Right cardiac atrium (tissue), 5 donors: Measurements from ENCODE around the gene PTBP3. TPM values are rescaled to one million over a fixed set of nuclear protein-coding genes. Genes with fewer than 3 reads are reported as not detected.

Experiments
- ATAC-seq, 2 donors: fragments of 200-7000 bp; cut with Tn5 transposase; one replicate each; pipeline versions ENCODE4 v1.8.0 to v1.9.1; 2020; ENCODE audit warnings: moderate library complexity in 2 of 2, mild to moderate bottlenecking in 1 of 2
- DNase-seq, 3 donors: peaks; one replicate each; pipeline ENCODE4 v3.0.0-alpha.2; 2020
- H3K27ac ChIP-seq: one replicate; pipeline ENCODE4 v1.5.1; 2013; ENCODE audit warnings: mild to moderate bottlenecking, low read length, control low read depth, moderate library complexity
- H3K27me3 ChIP-seq: one replicate; pipeline ENCODE4 v1.6.1; 2013; ENCODE audit not compliant: control insufficient read depth, insufficient read depth
- H3K4me1 ChIP-seq: one replicate; pipeline ENCODE4 v1.6.1; 2013; ENCODE audit warnings: low read length; ENCODE audit not compliant: control insufficient read depth, insufficient read depth
- H3K4me3 ChIP-seq: one replicate; pipeline ENCODE4 v1.5.1; 2013; ENCODE audit warnings: low read length, control low read depth
- H3K9me3 ChIP-seq: one replicate; pipeline ENCODE4 v1.6.1; 2013; ENCODE audit warnings: low read length; ENCODE audit not compliant: control insufficient read depth
- WGBS: extraction: QIAGEN DNeasy Blood & Tissue Kit; methylation state at CpG from one replicate; pipeline ENCODE4 v1.1.7; 2013; 5-methylcytosine and 5-hydroxymethylcytosine counted together
- intact Hi-C, 4 donors: fragments of 100-400 bp; cut with DNase I; formaldehyde crosslinking; loops; one replicate each; pipeline versions ENCODE4 v1.11.0 to v1.14.0; 2022 to 2023
- polyA plus RNA-seq: library from polyadenylated mRNA; stranded (reverse); fragments of 200-250 nt; gene quantifications from one replicate; pipeline ENCODE4 v1.2.3, GENCODE V29; 2013
- total RNA-seq, 4 donors: library from RNA; stranded (reverse); fragmentation: NEBNext Ultra II Directional; extraction: Animal tissue kit (Norgen Biotek cat#: 25700); gene quantifications; one replicate each; pipeline ENCODE4 v1.2.1, GENCODE V29; 2021
- donor health status: healthy with polysubstance abuse.
- donor health status: DM: no; HTN: yes; CAD: no.
- donor health status: DM: no; HTN: no; CAD: no.
- donor health status: DM: no; HTN: yes; CAD: no; lungs with severe emphysema.
- donor health status: DM: yes; HTN: yes; CAD: no.

PTBP3 gene
- total and polyA plus RNA-seq, 5 donors = 4.4 to 19.6 (median 17.0) TPM

DNA sequence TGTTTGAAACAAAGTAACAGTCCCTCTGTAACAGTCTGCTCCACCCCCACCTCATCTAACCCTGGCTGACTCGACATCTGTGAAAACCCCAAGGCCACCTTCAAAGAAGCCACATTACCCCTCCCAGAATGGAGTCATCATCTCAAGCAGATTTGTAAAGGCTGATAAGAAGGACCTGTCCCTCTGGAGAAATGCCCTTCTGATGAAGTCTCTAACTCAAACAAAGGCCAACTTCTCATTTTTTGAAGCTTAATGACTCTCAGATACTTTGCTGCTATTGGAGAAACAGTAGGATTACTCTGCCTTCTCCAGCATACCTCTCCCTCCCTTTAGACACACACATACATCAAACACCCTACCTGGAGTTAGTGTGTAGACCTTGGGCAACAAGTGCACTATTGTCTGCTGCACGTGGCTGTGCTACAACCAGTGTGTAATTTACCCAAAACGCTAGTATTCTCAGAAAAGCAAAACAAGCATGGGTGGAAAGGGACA lies 153.0 kb downstream of the PTBP3 start:
- WGBS = 42% methylated on average over 3 of the region's 3 CpGs
- Histone ChIP-seq H3K4me1 (peaks cover 3% of the 10 kb centered on the region), H3K27me3 (no peaks in the 10 kb centered on the region), H3K4me3 (no peak overlapping the region), H3K27ac (no peak overlapping the region), H3K9me3 (no peaks in the 10 kb centered on the region)
- ATAC-seq = no peak
- no peak for DNase-seq
- intact Hi-C loops = no loop called here

- Histone ChIP-seq H3K4me3 (no peak overlapping the region), H3K9me3 (no peaks in the 10 kb centered on the region), H3K27me3 (no peaks in the 10 kb centered on the region), H3K27ac (peak overlapping the region; percentile 25), H3K4me1 (peaks cover 4% of the 10 kb centered on the region)
- peak in 1 of 3 donors; percentile 57 for DNase-seq
- WGBS = 54% methylated on average over 4 of the region's 4 CpGs
- peak in 1 of 2 donors; percentile 53 for ATAC-seq
- intact Hi-C loops = no loop called here
Observed at GRCh38 chr9:112179816-112180215, 153.6 kb downstream of the PTBP3 start.

DNA sequence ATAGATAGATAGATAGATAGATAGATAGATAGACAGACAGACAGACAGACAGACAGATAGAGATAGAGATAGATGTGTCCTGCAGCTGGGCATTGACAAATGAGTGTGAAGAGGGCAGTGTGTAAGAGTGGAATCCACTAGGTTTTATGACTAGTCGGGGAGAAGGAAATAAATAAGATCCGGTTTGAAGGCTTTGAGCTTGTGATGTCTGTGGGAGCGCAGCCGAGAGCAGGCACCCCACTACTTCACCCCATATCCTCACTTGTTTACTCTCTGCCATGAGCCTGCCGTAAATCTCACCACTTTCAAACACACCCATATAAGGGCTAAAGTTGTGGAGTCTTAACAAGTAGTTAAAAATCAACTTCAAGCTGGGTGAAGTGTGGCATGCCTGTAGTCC lies 156.9 kb downstream of the PTBP3 start:
- Histone ChIP-seq H3K9me3 (no peaks in the 10 kb centered on the region), H3K4me1 (peaks cover 4% of the 10 kb centered on the region), H3K27ac (no peak overlapping the region), H3K27me3 (no peaks in the 10 kb centered on the region), H3K4me3 (no peak overlapping the region)
- ATAC-seq (no peak), DNase-seq (no peak)
- intact Hi-C loops = no loop called here
- 77% methylated on average over 5 of the region's 5 CpGs for WGBS

- H3K4me1 ChIP-seq = peaks cover 4% of the 10 kb centered on the region
- H3K9me3 ChIP-seq = no peaks in the 10 kb centered on the region
- ATAC-seq (peak in 1 of 2 donors; percentile 10), DNase-seq (no peak)
- H3K27me3 ChIP-seq = no peaks in the 10 kb centered on the region
- peak overlapping the region; percentile 86 for H3K4me3 ChIP-seq
- H3K27ac ChIP-seq = no peak overlapping the region
- intact Hi-C loops = no loop called here
- 64% methylated on average over 17 of the region's 17 CpGs for WGBS
Observed at GRCh38 chr9:112175796-112176315, 157.6 kb downstream of the PTBP3 start.

DNA sequence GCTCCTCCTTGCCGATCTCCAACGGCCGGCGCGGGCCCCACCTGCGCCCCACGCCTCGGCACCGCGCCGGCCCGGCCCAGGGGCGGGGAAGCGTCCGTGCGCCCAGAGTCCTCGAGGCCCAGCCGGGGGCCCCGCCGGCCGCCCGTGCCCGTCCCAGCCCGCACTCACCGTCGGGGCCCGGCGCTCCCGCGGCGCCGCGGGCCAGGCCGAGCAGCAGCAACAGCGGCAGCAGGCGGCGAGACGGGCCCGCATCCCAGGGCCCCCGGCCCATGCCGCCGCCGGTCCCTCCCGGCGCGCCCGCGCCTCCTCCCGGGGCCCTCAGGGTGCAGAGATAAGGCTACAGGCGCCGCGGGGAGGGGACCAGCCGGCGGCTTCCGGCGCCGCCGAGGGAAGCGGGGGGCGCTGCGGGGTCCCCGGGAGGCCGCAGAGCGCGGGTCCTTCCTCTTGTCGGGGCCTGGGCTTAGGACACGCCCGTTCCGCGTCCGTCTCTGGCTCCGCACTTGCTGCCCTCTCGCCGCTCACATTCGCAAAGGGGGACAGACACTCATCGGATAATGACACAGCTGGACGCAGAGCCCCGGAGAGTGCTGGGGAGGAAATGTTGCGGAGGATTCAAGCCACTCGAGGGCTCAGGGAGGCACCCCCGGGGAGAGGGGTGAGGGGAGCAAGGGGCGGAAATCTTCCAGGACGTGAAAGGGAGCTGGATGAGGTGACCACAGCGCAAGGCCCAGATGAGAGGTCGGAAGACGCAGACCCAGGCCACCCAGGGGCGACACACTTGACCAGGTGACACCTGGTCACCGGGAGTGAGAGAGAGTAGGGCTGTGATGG lies 158.2 kb downstream of the PTBP3 start, which contains the start of gene SUSD1:
Gene SUSD1, minus strand, starts transcription at position 333 of the 831 bp plus-strand sequence. Its CDS starts 62 bp downstream, at position 271.
- no peaks in the 10 kb centered on the region for H3K27me3 ChIP-seq
- peaks cover 4% of the 10 kb centered on the region for H3K4me1 ChIP-seq
- ATAC-seq (peak; percentile 60 to 73), DNase-seq (peak; percentile 63 to 85 (median 84))
- 2% methylated on average over 88 of the region's 88 CpGs for WGBS
- peak within 1 kb of the TSS; percentile 86 for H3K4me3 ChIP-seq
- H3K27ac ChIP-seq = peak within 1 kb of the TSS; percentile 33
- H3K9me3 ChIP-seq = no peaks in the 10 kb centered on the region
- intact Hi-C loops = no loop called here

DNA sequence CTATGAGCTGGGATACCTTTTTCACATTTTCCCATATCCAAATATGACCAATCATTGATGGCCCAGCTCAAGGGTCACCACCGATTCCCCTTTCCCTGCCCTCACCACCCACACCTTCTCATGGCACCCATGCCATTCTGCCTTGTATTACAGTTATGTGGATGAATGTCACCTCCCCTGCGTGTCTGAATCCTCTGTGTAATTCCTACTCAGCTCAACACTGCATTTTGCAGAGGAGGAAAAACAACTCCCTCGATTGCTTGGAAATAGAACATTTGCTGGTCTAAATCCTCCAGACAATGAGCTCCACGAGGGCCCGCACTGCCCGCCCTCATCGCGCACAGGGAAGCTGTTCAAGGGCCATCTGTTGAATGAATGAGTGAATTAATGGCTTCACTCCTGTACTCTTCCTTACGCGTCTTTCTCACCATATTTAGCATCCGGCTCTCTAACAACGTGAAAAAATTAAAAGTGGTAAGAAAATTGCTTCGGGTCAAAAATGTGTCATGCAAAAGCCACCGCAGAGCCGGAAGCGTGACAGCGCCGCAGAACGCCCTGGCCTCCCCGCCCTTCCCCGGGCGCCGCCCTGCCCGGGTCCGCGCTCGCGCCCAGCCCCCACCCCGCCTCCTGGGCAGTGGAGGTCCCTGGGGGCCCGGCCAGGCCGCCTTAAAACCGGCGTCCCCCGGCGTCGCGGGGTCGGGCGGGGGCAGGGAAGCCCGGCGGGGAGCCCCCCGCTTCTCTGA lies 159.0 kb downstream of the PTBP3 start:
- H3K4me1 ChIP-seq = peaks cover 4% of the 10 kb centered on the region
- peak overlapping the region; percentile 33 for H3K27ac ChIP-seq
- DNase-seq (peak; percentile 79 to 92 (median 90)), ATAC-seq (peak; percentile 89 to 94)
- peak overlapping the region; percentile 86 for H3K4me3 ChIP-seq
- H3K27me3 ChIP-seq = no peaks in the 10 kb centered on the region
- no peaks in the 10 kb centered on the region for H3K9me3 ChIP-seq
- intact Hi-C loops = no loop called here
- 4% methylated on average over 42 of the region's 42 CpGs for WGBS

GRCh38 chr9:112173489-112174221 lies 159.8 kb downstream of the PTBP3 start:
- intact Hi-C loops = no loop called here

DNA sequence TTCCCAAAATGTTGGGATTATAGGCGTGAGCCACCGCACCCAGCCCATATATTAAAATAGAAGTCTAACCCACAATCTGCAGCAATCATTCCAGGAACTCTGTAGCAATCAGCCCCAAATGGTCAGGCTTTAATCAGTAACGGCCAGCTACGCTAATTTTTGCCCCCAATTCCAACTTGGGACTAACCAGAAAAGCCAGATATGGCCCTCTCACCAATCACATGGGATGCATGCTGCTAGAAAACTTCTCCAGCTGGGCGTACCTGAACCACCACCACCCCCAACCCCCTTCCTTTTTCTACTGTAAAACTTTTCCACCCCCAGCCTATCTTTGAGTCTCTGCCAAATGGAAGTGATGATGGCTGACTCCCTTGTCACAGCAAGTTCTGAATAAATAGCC lies 162.5 kb downstream of the PTBP3 start:
- no peak for ATAC-seq
- Histone ChIP-seq H3K4me1 (peaks cover 4% of the 10 kb centered on the region), H3K4me3 (no peak overlapping the region), H3K27ac (no peak overlapping the region), H3K27me3 (no peaks in the 10 kb centered on the region), H3K9me3 (no peaks in the 10 kb centered on the region)
- intact Hi-C loops = no loop called here
- no peak for DNase-seq
- 84% methylated on average over 5 of the region's 5 CpGs for WGBS

More at GRCh38 chr9:112173489-112174221, 159.8 kb downstream of the PTBP3 start:
- no peak overlapping the region for H3K27ac ChIP-seq
- H3K9me3 ChIP-seq = no peaks in the 10 kb centered on the region
- H3K27me3 ChIP-seq = no peaks in the 10 kb centered on the region
- DNase-seq (no peak), ATAC-seq (no peak)
- H3K4me1 ChIP-seq = peaks cover 4% of the 10 kb centered on the region
- WGBS = 92% methylated on average over 18 of the region's 18 CpGs
- no peak overlapping the region for H3K4me3 ChIP-seq

- 75% methylated on average over 4 of the region's 4 CpGs for WGBS
- ATAC-seq (no peak), DNase-seq (no peak)
- intact Hi-C loops = no loop called here
- no peaks in the 10 kb centered on the region for H3K27me3 ChIP-seq
- no peak overlapping the region for H3K4me3 ChIP-seq
- no peaks in the 10 kb centered on the region for H3K9me3 ChIP-seq
- H3K4me1 ChIP-seq = no peaks in the 10 kb centered on the region
- H3K27ac ChIP-seq = no peak overlapping the region
Observed at GRCh38 chr9:112170235-112170634, 163.2 kb downstream of the PTBP3 start.

GRCh38 chr9:112169368-112169767 lies 164.1 kb downstream of the PTBP3 start:
- DNase-seq = no peak
- Histone ChIP-seq H3K27ac (no peak overlapping the region), H3K27me3 (no peaks in the 10 kb centered on the region), H3K9me3 (no peaks in the 10 kb centered on the region), H3K4me1 (no peaks in the 10 kb centered on the region), H3K4me3 (no peak overlapping the region)
- no peak for ATAC-seq
- intact Hi-C loops = no loop called here
- WGBS = 86% methylated on average over 6 of the region's 6 CpGs
